NCI-H345 treated with DMSO at 0.1 percent for 48 hours (cell line): ENCODE results near the gene DOCK2.
"Not testable (repeated sequence)": the region's sequence is repeated elsewhere in the genome, so short reads cannot be mapped to it uniquely, and the experiment has no call there.

Experiments used
- DNase-seq: peaks from one replicate; lab custom pipeline; 2025; ENCODE audit not compliant: unreplicated experiment; lab: John Stamatoyannopoulos, UW

DOCK2 gene

GRCh38 chr5:169637549-169638121 is 560 bp downstream of the DOCK2 start:
- DNase-seq = no peak

GRCh38 chr5:169641253-169641652 is 4.2 kb downstream of the DOCK2 start:
- DNase-seq = no peak

GRCh38 chr5:169646856-169647255 is 9.8 kb downstream of the DOCK2 start:
- DNase-seq = no peak

GRCh38 chr5:169647566-169647965 is 10.5 kb downstream of the DOCK2 start:
- no peak for DNase-seq

- DNase-seq = no peak
Observed at GRCh38 chr5:169648725-169649310, 11.7 kb downstream of the DOCK2 start.

GRCh38 chr5:169649486-169649885 is 12.4 kb downstream of the DOCK2 start:
- no peak for DNase-seq

- no peak for DNase-seq
Observed at GRCh38 chr5:169650701-169651331, 13.7 kb downstream of the DOCK2 start.

- DNase-seq = no peak
Observed at GRCh38 chr5:169651526-169651925, 14.5 kb downstream of the DOCK2 start.

- DNase-seq = no peak
Observed at GRCh38 chr5:169652057-169652456, 15.0 kb downstream of the DOCK2 start.

GRCh38 chr5:169653091-169653490 is 16.0 kb downstream of the DOCK2 start:
- no peak for DNase-seq

GRCh38 chr5:169655353-169655752 is 18.3 kb downstream of the DOCK2 start:
- no peak for DNase-seq

GRCh38 chr5:169656125-169656901 is 19.2 kb downstream of the DOCK2 start:
- no peak for DNase-seq

GRCh38 chr5:169657127-169657526 is 20.1 kb downstream of the DOCK2 start:
- DNase-seq = no peak

GRCh38 chr5:169662451-169662850 is 25.4 kb downstream of the DOCK2 start:
- DNase-seq = not testable (repeated sequence)

GRCh38 chr5:169663537-169663936 is 26.5 kb downstream of the DOCK2 start:
- DNase-seq = no peak

- no peak for DNase-seq
Observed at GRCh38 chr5:169666365-169666764, 29.3 kb downstream of the DOCK2 start.

- no peak for DNase-seq
Observed at GRCh38 chr5:169667896-169668674, 31.0 kb downstream of the DOCK2 start.

GRCh38 chr5:169668732-169669131 is 31.7 kb downstream of the DOCK2 start:
- no peak for DNase-seq

- DNase-seq = no peak
Observed at GRCh38 chr5:169670769-169671525, 33.9 kb downstream of the DOCK2 start.

- DNase-seq = no peak
Observed at GRCh38 chr5:169682026-169682425, 45.0 kb downstream of the DOCK2 start.
